AG09319 (cell line): ENCODE measurements around the gene PCSK6.

Experiments used
- DNase-seq: peaks from one replicate; pipeline ENCODE4 v3.0.0-alpha.2; 2010; ENCODE audit warnings: low read depth; ENCODE audit errors: extremely low read depth
- TF ChIP-seq, protein P1 (sequence below): IDR thresholded peaks from 2 replicates; pipeline ENCODE4 v1.5.1; 2011; ENCODE audit warnings: low read depth, mild to moderate bottlenecking, inconsistent platforms, low read length, moderate library complexity

Gene PCSK6

DNA sequence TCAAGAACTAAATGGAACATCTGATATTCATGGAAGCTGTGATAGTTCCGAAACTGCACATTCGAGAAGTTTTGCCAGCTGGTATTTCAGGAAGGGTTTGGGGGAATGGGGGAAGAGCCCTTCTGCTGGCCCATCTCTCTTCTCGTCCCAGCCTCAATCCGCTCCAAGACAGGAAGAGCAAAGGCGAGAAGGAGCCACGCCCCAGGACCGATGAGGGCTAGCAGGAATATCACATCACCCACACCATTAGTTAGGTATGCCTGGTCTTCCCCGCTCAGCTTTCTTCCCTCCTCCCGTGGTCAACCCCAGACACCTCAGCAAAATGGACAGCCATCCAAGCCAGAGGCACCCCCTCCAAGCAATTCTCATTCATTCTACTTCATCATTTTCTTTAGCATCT is 14.9 kb upstream of the PCSK6 start:
- DNase-seq = no peak
- TF ChIP-seq, protein P1, sequence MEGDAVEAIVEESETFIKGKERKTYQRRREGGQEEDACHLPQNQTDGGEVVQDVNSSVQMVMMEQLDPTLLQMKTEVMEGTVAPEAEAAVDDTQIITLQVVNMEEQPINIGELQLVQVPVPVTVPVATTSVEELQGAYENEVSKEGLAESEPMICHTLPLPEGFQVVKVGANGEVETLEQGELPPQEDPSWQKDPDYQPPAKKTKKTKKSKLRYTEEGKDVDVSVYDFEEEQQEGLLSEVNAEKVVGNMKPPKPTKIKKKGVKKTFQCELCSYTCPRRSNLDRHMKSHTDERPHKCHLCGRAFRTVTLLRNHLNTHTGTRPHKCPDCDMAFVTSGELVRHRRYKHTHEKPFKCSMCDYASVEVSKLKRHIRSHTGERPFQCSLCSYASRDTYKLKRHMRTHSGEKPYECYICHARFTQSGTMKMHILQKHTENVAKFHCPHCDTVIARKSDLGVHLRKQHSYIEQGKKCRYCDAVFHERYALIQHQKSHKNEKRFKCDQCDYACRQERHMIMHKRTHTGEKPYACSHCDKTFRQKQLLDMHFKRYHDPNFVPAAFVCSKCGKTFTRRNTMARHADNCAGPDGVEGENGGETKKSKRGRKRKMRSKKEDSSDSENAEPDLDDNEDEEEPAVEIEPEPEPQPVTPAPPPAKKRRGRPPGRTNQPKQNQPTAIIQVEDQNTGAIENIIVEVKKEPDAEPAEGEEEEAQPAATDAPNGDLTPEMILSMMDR = no peak

DNA sequence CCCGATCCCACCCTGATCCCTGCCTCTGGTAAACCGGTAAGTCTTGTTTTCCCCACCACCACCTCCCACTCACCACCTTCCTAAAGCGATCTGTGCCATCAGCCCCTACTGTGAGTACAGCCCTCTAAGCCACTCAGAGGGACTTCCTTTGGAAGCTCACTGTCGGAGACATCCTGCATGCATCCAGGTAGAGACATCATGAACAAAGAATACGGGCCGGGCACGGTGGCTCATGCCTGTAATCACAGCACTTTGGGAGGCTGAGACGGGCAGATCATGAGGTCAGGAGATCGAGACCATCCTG is 13.7 kb upstream of the PCSK6 start:
- no peak for DNase-seq
- TF ChIP-seq, protein P1 = no peak

DNA sequence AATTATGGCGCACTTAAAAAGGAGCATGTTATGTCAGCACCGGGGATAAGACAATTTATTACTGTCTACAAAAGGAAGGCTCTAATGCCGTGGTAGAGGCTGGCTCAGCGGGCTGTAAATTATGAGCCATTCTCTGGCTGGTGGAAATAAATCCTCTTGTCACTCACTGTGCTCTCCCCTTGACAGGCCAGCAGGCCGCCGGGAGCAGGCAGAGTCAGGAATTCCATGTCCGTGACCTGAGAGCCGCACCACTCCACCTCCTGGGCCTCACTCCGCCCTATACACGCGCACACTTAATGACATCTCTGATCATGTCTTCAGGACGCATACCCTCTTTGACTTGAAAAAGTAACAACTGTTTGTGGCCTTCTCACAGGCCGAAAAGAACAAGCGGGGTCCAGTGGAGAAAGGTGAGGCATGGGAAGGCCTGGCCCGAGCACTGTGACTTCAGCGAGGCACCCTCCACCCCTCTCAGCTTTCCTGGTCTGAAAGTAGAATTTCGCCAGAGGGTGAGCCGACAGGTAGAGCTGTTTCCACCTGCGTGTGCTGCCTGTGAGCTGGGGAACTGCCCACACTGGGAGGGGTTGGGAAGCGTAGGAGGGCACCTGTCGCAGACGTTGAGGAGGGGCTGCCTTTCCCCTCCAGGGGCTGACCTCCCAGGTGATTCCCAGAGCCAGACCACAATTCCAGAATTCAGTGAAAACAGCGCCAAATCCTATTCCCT is 13.2 kb upstream of the PCSK6 start:
- TF ChIP-seq, protein P1 = no peak
- no peak for DNase-seq

DNA sequence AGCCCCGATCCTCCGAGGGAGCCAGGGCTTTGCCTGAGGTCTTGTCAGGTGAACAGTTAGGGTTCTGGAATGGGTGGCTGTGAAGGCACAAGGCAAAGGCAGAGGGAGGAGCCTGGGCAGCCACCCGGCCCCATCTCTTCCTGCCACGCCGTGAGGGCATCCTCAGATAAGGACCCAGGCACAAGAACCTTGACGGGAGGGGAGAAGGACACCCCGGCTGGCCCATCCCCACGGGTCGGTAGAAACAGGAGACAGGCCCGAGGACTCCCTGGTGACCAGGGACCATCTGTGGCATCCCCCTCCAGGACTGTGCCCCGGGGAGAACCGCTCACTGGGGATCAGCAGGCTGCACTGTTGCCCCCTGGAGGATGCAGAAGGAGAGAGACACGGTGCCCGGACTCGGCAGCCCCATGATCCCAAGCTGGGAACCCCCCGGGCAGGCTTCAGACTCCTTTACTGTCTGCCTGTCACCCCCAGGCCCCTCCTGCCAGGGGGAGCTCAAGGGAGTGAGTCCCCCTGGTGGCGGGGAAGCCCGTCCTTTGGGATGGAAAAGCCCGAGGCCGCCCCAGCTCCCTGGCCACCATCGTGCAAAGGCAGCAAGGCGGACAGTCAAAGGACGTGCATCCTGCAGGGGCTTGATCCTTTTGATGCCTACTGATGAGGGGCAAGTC is 12.3 kb upstream of the PCSK6 start:
- no peak for DNase-seq
- TF ChIP-seq, protein P1 = peak; percentile 65

DNA sequence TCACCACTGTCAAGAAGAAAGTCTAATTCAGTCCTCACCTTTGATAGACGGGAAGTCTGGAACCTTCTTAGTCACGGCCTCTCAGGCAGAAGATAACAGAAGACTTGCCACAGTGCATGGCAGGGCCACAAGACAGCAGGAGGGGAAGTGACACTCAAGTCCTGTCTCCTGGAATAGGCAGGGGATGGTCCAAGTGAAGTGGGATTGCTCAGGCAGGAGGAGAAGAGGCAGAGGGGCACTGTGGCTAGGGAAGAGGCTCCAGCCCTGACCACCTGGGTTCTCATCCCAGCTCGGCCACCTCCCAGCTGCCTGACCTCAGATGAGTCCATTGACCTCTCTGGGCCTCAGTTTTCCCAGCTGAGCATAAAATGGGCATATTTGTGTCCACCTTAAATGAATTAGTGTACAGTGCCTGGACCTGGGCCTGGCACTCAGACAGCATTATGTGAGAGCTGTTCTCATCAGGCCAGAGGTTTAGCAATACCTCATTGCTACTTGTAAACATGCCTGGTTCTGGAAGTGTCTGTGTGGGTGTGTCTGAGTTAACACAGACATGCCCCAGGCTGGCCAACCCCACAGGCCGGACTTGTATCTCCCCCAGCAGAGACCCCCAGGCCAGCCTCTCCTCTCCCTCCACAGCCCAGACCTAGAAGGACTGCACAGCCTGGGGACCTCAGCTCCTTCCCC is 11.5 kb upstream of the PCSK6 start:
- TF ChIP-seq, protein P1 = no peak
- no peak for DNase-seq

DNA sequence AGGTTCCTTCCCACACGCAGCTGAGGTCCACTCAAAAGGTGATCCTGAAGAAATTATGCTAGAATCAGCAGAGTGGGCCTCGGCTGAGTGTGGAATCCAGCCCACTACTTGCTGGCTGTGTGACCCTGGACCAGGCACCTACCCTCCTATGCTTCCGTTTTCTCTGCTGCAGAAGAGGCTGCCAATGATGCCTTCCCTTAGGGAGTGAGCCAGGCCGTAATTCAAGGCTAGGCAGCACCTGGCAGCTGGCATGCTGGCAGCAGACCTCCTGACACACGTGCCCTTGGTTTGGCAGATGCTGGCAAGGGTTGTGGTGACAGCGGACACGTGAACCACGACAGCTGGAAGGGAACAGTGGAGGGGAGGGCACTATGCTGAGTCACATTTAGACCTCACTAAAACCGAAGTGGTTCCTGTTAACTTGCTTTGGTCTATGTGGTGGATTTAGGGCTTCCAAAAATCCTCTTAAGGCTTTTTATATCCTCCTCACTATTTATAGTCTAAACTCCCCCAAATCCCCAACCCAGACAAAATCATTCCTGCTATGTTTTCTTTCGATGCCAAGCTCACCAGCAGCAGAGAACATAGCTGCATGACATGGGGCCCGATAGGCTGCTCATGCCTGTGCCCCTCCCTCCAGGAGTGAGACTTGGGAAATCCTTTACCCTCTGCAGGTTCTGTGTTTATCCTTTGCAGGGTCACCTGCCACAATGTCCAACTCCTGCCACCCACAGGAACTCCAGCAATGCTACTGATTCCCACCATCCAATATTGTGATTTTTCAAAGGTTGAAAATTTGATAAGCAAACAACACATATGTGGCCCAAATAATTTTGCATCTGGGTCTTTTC is 10.6 kb upstream of the PCSK6 start:
- TF ChIP-seq, protein P1 = no peak
- no peak for DNase-seq
